HG02870 (cell line): ENCODE measurements around the gene ZKSCAN3.
A peak's percentile ranks its signal among the peaks of the same experiment; 100 is the strongest.
"Not testable (repeated sequence)": the region's sequence is repeated elsewhere in the genome, so short reads cannot be mapped to it uniquely, and the experiment has no call there.

ENCODE experiments used
- ATAC-seq: cut with Tn5 transposase; IDR thresholded peaks from one replicate; pipeline ENCODE4 v1.9.1; 2021; ENCODE audit warnings: mild to moderate bottlenecking, moderate library complexity; ENCODE audit not compliant: unreplicated experiment

The ZKSCAN3 gene

GRCh38 chr6:28371280-28371679, 21.5 kb downstream of the ZKSCAN3 start:
- ATAC-seq, result no peak

GRCh38 chr6:28371706-28372451, 22.1 kb downstream of the ZKSCAN3 start:
- peak; percentile 58 for ATAC-seq

- ATAC-seq, result no peak
These were observed 24.2 kb downstream of the ZKSCAN3 start for GRCh38 chr6:28373925-28374324.

GRCh38 chr6:28377879-28378278, 28.1 kb downstream of the ZKSCAN3 start:
- ATAC-seq, result no peak

GRCh38 chr6:28378644-28379043, 28.9 kb downstream of the ZKSCAN3 start:
- no peak for ATAC-seq

GRCh38 chr6:28380381-28380780, 30.6 kb downstream of the ZKSCAN3 start:
- ATAC-seq, result no peak

GRCh38 chr6:28383235-28384142, 33.7 kb downstream of the ZKSCAN3 start:
- ATAC-seq, result peak; percentile 97

GRCh38 chr6:28384143-28384533, 34.4 kb downstream of the ZKSCAN3 start:
- no peak for ATAC-seq

- no peak for ATAC-seq
These were observed 40.9 kb downstream of the ZKSCAN3 start for GRCh38 chr6:28390688-28391087.

GRCh38 chr6:28393912-28394662, 44.3 kb downstream of the ZKSCAN3 start:
- no peak for ATAC-seq

- ATAC-seq, result no peak
These were observed 46.2 kb downstream of the ZKSCAN3 start for GRCh38 chr6:28395918-28396317.

- ATAC-seq, result peak; percentile 89
These were observed 49.8 kb downstream of the ZKSCAN3 start, which contains the start of gene ZSCAN12 for GRCh38 chr6:28399350-28400121. ZSCAN12 (minus strand) TSS chr6:28399747; CDS start chr6:28398405, 1,342 bp downstream.

GRCh38 chr6:28400122-28400451, 50.3 kb downstream of the ZKSCAN3 start:
- no peak for ATAC-seq

- ATAC-seq, result no peak
These were observed 51.4 kb downstream of the ZKSCAN3 start for GRCh38 chr6:28401172-28401571.

GRCh38 chr6:28402197-28402596, 52.5 kb downstream of the ZKSCAN3 start:
- no peak for ATAC-seq

GRCh38 chr6:28403923-28404322, 54.2 kb downstream of the ZKSCAN3 start:
- not testable (repeated sequence) for ATAC-seq

- ATAC-seq, result peak; percentile 51
These were observed 57.7 kb downstream of the ZKSCAN3 start for GRCh38 chr6:28407401-28407800.

GRCh38 chr6:28408076-28408802, 58.5 kb downstream of the ZKSCAN3 start:
- no peak for ATAC-seq

- no peak for ATAC-seq
These were observed 61.0 kb downstream of the ZKSCAN3 start for GRCh38 chr6:28410767-28411166.

- ATAC-seq, result no peak
These were observed 63.9 kb downstream of the ZKSCAN3 start for GRCh38 chr6:28413681-28414080.
